PFSK-1 (cell line): ENCODE results near the gene HYAL1.

Experiments used
- FOXP2 ChIP-seq: optimal IDR thresholded peaks from 2 replicates; pipeline ENCODE3; 2011; ENCODE audit warnings: borderline replicate concordance, control low read depth, inconsistent platforms; ENCODE audit not compliant: insufficient read depth; ENCODE audit errors: extremely low read length, extremely low read depth
- POLR2AphosphoS5 ChIP-seq: IDR thresholded peaks from 2 replicates; pipeline ENCODE4 v1.6.1; 2012; ENCODE audit warnings: low read depth, mild to moderate bottlenecking, control low read depth, low read length, moderate library complexity
- SIN3A ChIP-seq: IDR thresholded peaks from 2 replicates; pipeline ENCODE4 v1.6.1; 2012; ENCODE audit warnings: mild to moderate bottlenecking, low read length, moderate library complexity, borderline replicate concordance; ENCODE audit not compliant: insufficient read depth
- TAF1 ChIP-seq: IDR thresholded peaks from 2 replicates; pipeline ENCODE4 v1.6.1; 2012; ENCODE audit warnings: low read length, control low read depth, borderline replicate concordance; ENCODE audit not compliant: insufficient read depth
- TF ChIP-seq, protein P1 (sequence below), 2 experiments: IDR thresholded peaks; 2 replicates each; pipeline versions ENCODE4 v1.6.1 to v1.8.0; 2011 to 2012; ENCODE audit warnings: low read depth in 2 of 2, low read length in 2 of 2, control low read depth in 1 of 2, inconsistent platforms in 1 of 2, mild to moderate bottlenecking in 1 of 2, moderate library complexity in 1 of 2; ENCODE audit not compliant: insufficient read depth in 1 of 2

Gene HYAL1

GRCh38 chr3:50289130-50289529, 14.2 kb downstream of the HYAL1 start:
- no peak for TF ChIP-seq SIN3A
- TF ChIP-seq TAF1: no peak
- no peak for TF ChIP-seq FOXP2
- no peak for TF ChIP-seq POLR2AphosphoS5
- TF ChIP-seq, protein P1, sequence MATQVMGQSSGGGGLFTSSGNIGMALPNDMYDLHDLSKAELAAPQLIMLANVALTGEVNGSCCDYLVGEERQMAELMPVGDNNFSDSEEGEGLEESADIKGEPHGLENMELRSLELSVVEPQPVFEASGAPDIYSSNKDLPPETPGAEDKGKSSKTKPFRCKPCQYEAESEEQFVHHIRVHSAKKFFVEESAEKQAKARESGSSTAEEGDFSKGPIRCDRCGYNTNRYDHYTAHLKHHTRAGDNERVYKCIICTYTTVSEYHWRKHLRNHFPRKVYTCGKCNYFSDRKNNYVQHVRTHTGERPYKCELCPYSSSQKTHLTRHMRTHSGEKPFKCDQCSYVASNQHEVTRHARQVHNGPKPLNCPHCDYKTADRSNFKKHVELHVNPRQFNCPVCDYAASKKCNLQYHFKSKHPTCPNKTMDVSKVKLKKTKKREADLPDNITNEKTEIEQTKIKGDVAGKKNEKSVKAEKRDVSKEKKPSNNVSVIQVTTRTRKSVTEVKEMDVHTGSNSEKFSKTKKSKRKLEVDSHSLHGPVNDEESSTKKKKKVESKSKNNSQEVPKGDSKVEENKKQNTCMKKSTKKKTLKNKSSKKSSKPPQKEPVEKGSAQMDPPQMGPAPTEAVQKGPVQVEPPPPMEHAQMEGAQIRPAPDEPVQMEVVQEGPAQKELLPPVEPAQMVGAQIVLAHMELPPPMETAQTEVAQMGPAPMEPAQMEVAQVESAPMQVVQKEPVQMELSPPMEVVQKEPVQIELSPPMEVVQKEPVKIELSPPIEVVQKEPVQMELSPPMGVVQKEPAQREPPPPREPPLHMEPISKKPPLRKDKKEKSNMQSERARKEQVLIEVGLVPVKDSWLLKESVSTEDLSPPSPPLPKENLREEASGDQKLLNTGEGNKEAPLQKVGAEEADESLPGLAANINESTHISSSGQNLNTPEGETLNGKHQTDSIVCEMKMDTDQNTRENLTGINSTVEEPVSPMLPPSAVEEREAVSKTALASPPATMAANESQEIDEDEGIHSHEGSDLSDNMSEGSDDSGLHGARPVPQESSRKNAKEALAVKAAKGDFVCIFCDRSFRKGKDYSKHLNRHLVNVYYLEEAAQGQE (IDR thresholded peaks at IDR 0.05; ENCODE audit: insufficient read depth in 1 of 2, low read depth in 2 of 2, low read length in 2 of 2): no peak

- TF ChIP-seq FOXP2 (no peak), TAF1 (no peak), POLR2AphosphoS5 (no peak), SIN3A (no peak)
- TF ChIP-seq, protein P1 (IDR thresholded peaks at IDR 0.05; ENCODE audit: insufficient read depth in 1 of 2, low read depth in 2 of 2, low read length in 2 of 2): no peak
Measured at GRCh38 chr3:50288387-50289007, 14.9 kb downstream of the HYAL1 start.

- TF ChIP-seq, protein P1 (IDR thresholded peaks at IDR 0.05; ENCODE audit: insufficient read depth in 1 of 2, low read depth in 2 of 2, low read length in 2 of 2): no peak
- no peak for TF ChIP-seq POLR2AphosphoS5
- TF ChIP-seq FOXP2: no peak
- no peak for TF ChIP-seq TAF1
- TF ChIP-seq SIN3A: no peak
Measured at GRCh38 chr3:50287262-50287661, 16.1 kb downstream of the HYAL1 start.

DNA sequence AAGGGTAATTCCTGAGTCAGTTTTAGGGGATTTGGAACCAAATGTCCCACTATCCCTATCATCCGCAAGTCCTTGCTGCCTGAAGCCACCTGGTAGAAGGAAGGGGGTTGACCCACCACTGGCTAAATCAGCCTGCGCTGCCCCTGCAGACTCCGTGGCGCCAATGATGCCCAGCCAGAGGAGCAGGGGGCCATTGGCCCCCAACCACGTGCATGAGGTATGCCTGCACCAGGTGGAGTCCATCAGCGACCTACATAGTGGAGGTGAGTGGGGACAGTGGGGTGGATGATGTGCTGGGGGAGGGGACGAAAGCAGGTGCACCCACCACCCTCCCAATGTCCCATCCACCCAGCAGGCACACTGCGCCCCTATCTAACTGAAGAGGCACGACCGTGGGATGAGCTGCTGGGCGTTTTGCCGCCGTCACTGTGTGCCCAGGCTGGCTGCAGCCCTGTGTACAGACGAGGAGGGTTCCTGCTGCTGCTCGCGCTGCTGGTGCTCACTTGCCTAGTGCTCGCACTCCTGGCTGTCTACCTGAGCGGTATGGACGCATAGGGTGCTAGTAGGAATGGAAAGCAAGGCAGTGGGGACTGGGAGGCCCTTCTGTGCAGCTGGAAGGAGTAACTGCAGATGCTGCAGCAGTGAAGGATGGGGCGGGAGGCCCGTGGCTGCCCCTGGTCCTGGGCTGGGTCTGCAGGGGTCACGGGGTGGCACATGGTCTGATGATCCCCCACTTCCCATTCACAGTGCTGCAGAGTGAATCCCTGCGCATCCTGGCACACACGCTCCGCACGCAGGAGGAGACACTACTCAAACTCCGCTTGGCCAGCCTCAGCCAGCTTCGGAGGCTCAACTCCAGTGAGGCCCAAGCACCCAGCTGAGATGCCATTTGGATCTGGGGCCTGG, 16.8 kb downstream of the HYAL1 start:
- TF ChIP-seq SIN3A (no peak), POLR2AphosphoS5 (no peak), FOXP2 (no peak), TAF1 (no peak)
- TF ChIP-seq, protein P1 (IDR thresholded peaks at IDR 0.05; ENCODE audit: insufficient read depth in 1 of 2, low read depth in 2 of 2, low read length in 2 of 2): no peak
